ENCODE data around the gene ACTL7B. TPM values are rescaled to one million over a fixed set of nuclear protein-coding genes. Genes with fewer than 3 reads are reported as not detected.

ACTL7B gene
- total and polyA plus RNA-seq, 2 of the 8 experiments (the other 6 are each of a cell fraction or from before 2014, with no cell fraction given), result not detected

- H3K79me1 ChIP-seq (ENCODE audit: low read depth, low read length), result no peaks in the 10 kb centered on the region
- no peak overlapping the region for H2BK120ac ChIP-seq (replicated peaks; ENCODE audit: low read depth, low read length)
- no peak overlapping the region for H3K27ac ChIP-seq (ENCODE audit: low read depth, low read length)
- no peak overlapping the region for H3K56ac ChIP-seq (replicated peaks; ENCODE audit: insufficient read length, low read depth, low read length)
- no peak overlapping the region for H2BK12ac ChIP-seq (ENCODE audit: low read depth, low read length)
- no peak overlapping the region for H2BK20ac ChIP-seq (ENCODE audit: low read length)
- peaks cover 2% of the 10 kb centered on the region; the same call in 1 of the 2 replicates for H3K23me2 ChIP-seq (ENCODE audit: low read depth, low read length)
- H3K9me3 ChIP-seq (ENCODE audit: insufficient read depth in 2 of 2, low read depth in 1 of 2, low read length in 1 of 2), result no peaks in the 10 kb centered on the region
- H4K20me1 ChIP-seq (replicated peaks in 1 of 2; ENCODE audit: control insufficient read depth in 1 of 2, insufficient read depth in 2 of 2, low read length in 2 of 2), result peaks cover 0 to 4% of the 10 kb centered on the region in 2 experiments
- ChIA-PET CTCF (ENCODE audit: partially characterized antibody) (interaction anchor here (0.7 kb wide), 1 partner anchor 9 kb away, joined by 3 read pairs; no protein-coding TSS in a partner anchor), POLR2A (ENCODE audit: partially characterized antibody) (no interaction called here)
- H4K8ac ChIP-seq (ENCODE audit: extremely low read depth, insufficient read depth, low read length), result no peak overlapping the region
- H3K9ac ChIP-seq (replicated peaks in 1 of 4; ENCODE audit: extremely low read depth in 1 of 4, low read depth in 3 of 4, low read length in 3 of 4), result no peak overlapping the region
- no peak overlapping the region for H3K14ac ChIP-seq (ENCODE audit: insufficient read length)
- no peak overlapping the region for H3K23ac ChIP-seq (ENCODE audit: insufficient read length)
- H2AFZ ChIP-seq (ENCODE audit: low read length), result no peak overlapping the region
- H2BK5ac ChIP-seq (ENCODE audit: low read depth, low read length), result no peak overlapping the region
- no peak for DNase-seq (ENCODE audit: low read depth in 1 of 2, low spot score in 2 of 2)
- no peak overlapping the region for H2AK5ac ChIP-seq (ENCODE audit: low read depth, low read length)
- no peaks in the 10 kb centered on the region for H3K27me3 ChIP-seq (replicated peaks in 1 of 4; ENCODE audit: control insufficient read depth in 3 of 4, extremely low read depth in 1 of 4, insufficient read depth in 3 of 4, low read length in 3 of 4)
- no peaks in the 10 kb centered on the region for H3K4me1 ChIP-seq (replicated peaks in 1 of 4; ENCODE audit: control insufficient read depth in 3 of 4, insufficient read depth in 4 of 4, low read length in 3 of 4)
- 92% methylated on average over 2 of the region's 2 CpGs; no CpG with 5 or more reads in 1 of the 2 experiments for whole genome bisulfite sequencing, 2 experiments (ENCODE audit: extremely low coverage in 1 of 2, insufficient coverage in 1 of 2, insufficient read length in 1 of 2, insufficient replicate concordance in 2 of 2, low coverage in 1 of 2, low lambda C conversion rate in 2 of 2, missing lambda C conversion rate in 1 of 2)
- H3K4me3 ChIP-seq (ENCODE audit: extremely low read depth in 1 of 4, insufficient read depth in 2 of 4, low read depth in 3 of 4, low read length in 4 of 4), result no peak overlapping the region
- no peak overlapping the region for H3K4me2 ChIP-seq (ENCODE audit: insufficient read depth in 1 of 2, low read depth in 2 of 2, low read length in 2 of 2)
- H3K18ac ChIP-seq (ENCODE audit: extremely low read depth, low read length), result no peak overlapping the region
- no peak overlapping the region for H4K91ac ChIP-seq (replicated peaks; ENCODE audit: insufficient read length, low read length)
- no peak overlapping the region for H3K4ac ChIP-seq (replicated peaks; ENCODE audit: insufficient read length, low read depth, low read length)
- H2BK15ac ChIP-seq (ENCODE audit: low read length), result no peak overlapping the region
- H3K79me2 ChIP-seq (ENCODE audit: control insufficient read depth in 1 of 2, insufficient read depth in 2 of 2, low read length in 2 of 2), result no peaks in the 10 kb centered on the region
- no peak overlapping the region for H4K5ac ChIP-seq (ENCODE audit: insufficient read length, low read depth, low read length)
- FAIRE-seq, result no peak
- H3K36me3 ChIP-seq (ENCODE audit: control insufficient read depth in 2 of 4, insufficient read depth in 4 of 4, low read length in 3 of 4), result peaks cover 12 to 66% (median 40%) of the 10 kb centered on the region in 4 experiments
- TF ChIP-seq RBBP5 (IDR thresholded peaks at IDR 0.05; ENCODE audit: borderline replicate concordance, low read depth, low read length) (no peak), POLR2A (IDR thresholded peaks at IDR 0.05; ENCODE audit: control extremely low read depth in 1 of 2, low read depth in 2 of 2, low read length in 2 of 2) (no peak), RXRA (IDR thresholded peaks at IDR 0.05; ENCODE audit: insufficient read depth, low read depth, low read length) (no peak), CBX5 (IDR thresholded peaks at IDR 0.05; ENCODE audit: low read depth, low read length) (no peak), TAF1 (IDR thresholded peaks at IDR 0.05; ENCODE audit: low read depth, low read length) (no peak), SP2 (IDR thresholded peaks at IDR 0.05; ENCODE audit: low read length) (no peak), EGR1 (IDR thresholded peaks at IDR 0.05; ENCODE audit: borderline replicate concordance, low read depth, low read length) (no peak), PHF8 (conservative IDR thresholded peaks at IDR 0.05; ENCODE audit: low read depth, low read length) (no peak), POU5F1 (IDR thresholded peaks at IDR 0.05; ENCODE audit: low read depth, low read length) (no peak), RNF2 (IDR thresholded peaks at IDR 0.05; ENCODE audit: borderline replicate concordance, low read depth, low read length, missing control alignments, poor library complexity, severe bottlenecking) (no peak), SIRT6 (IDR thresholded peaks at IDR 0.05; ENCODE audit: low read length) (no peak)
Observed at GRCh38 chr9:108903420-108904103, 47.8 kb upstream of the ACTL7B start.
